H9 (cell line): Measurements from ENCODE around the gene PLXNB2. TPM values are rescaled to one million over a fixed set of nuclear protein-coding genes. Genes with fewer than 3 reads are reported as not detected.

Experiments used
- DNase-seq: peaks from one replicate; pipeline ENCODE4 v3.0.0-alpha.2; 2017
- H2AFZ ChIP-seq: one replicate; pipeline ENCODE4 v1.6.1; 2013; ENCODE audit warnings: mild to moderate bottlenecking, low read length, control low read depth, moderate library complexity
- H2AK5ac ChIP-seq: 2 replicates; pipeline ENCODE4 v1.6.1; 2013; ENCODE audit warnings: low read length, control low read depth, mixed read lengths; ENCODE audit not compliant: insufficient read length
- H2BK120ac ChIP-seq: one replicate; pipeline ENCODE4 v1.6.1; 2013; ENCODE audit warnings: low read depth, mild to moderate bottlenecking, low read length, control low read depth, inconsistent platforms; ENCODE audit not compliant: poor library complexity, severe bottlenecking
- H2BK12ac ChIP-seq: 2 replicates; pipeline ENCODE4 v1.6.1; 2013; ENCODE audit warnings: low read length, control low read depth, mixed read lengths, low read depth; ENCODE audit not compliant: insufficient read length
- H2BK15ac ChIP-seq: 2 replicates; pipeline ENCODE4 v1.6.1; 2013; ENCODE audit warnings: low read depth, low read length, control low read depth
- H2BK20ac ChIP-seq: one replicate; pipeline ENCODE4 v1.6.1; 2013; ENCODE audit warnings: low read depth, mild to moderate bottlenecking, low read length, control low read depth, inconsistent platforms; ENCODE audit not compliant: poor library complexity, severe bottlenecking
- H2BK5ac ChIP-seq: 2 replicates; pipeline ENCODE4 v1.6.1; 2013; ENCODE audit warnings: low read length, control low read depth, mixed read lengths; ENCODE audit not compliant: insufficient read length
- H3K14ac ChIP-seq: 2 replicates; pipeline ENCODE4 v1.6.1; 2013; ENCODE audit warnings: low read length, control low read depth; ENCODE audit not compliant: insufficient read depth
- H3K18ac ChIP-seq: 2 replicates; pipeline ENCODE4 v1.6.1; 2013; ENCODE audit warnings: low read depth, mild to moderate bottlenecking, mixed read lengths, low read length, control low read depth; ENCODE audit not compliant: insufficient read length
- H3K23ac ChIP-seq: 2 replicates; pipeline ENCODE4 v1.6.1; 2013; ENCODE audit warnings: low read length, control low read depth, mixed read lengths, low read depth; ENCODE audit not compliant: insufficient read length
- H3K23me2 ChIP-seq: 2 replicates; pipeline ENCODE4 v1.6.1; 2013; ENCODE audit warnings: low read depth, mild to moderate bottlenecking, mixed read lengths, low read length, control low read depth; ENCODE audit not compliant: insufficient read length, poor library complexity, severe bottlenecking
- H3K27ac ChIP-seq: 2 replicates; pipeline ENCODE4 v1.5.1; 2013; ENCODE audit warnings: low read length, control low read depth, mixed read lengths, low read depth; ENCODE audit not compliant: insufficient read length
- H3K27me3 ChIP-seq: 2 replicates; pipeline ENCODE4 v1.6.1; 2013; ENCODE audit warnings: low read length, control low read depth, inconsistent platforms; ENCODE audit not compliant: insufficient read depth
- H3K4ac ChIP-seq: 2 replicates; pipeline ENCODE4 v1.6.1; 2013; ENCODE audit warnings: low read depth, mild to moderate bottlenecking, control low read depth, inconsistent platforms, low read length, moderate library complexity
- H3K4me1 ChIP-seq: 2 replicates; pipeline ENCODE4 v1.6.1; 2013; ENCODE audit warnings: low read length, control low read depth, inconsistent platforms; ENCODE audit not compliant: insufficient read depth
- H3K4me2 ChIP-seq: 2 replicates; pipeline ENCODE4 v1.6.1; 2013; ENCODE audit warnings: low read length, control low read depth, mixed read lengths; ENCODE audit not compliant: insufficient read length, insufficient read depth
- H3K56ac ChIP-seq: 2 replicates; pipeline ENCODE4 v1.6.1; 2013; ENCODE audit warnings: low read depth, mild to moderate bottlenecking, mixed read lengths, low read length, control low read depth; ENCODE audit not compliant: insufficient read length
- H3K79me1 ChIP-seq: 2 replicates; pipeline ENCODE4 v1.6.1; 2013; ENCODE audit warnings: low read depth, mild to moderate bottlenecking, moderate library complexity, low read length, control low read depth, inconsistent platforms; ENCODE audit not compliant: insufficient read depth, poor library complexity, severe bottlenecking
- H3K79me2 ChIP-seq: 2 replicates; pipeline ENCODE4 v1.6.1; 2013; ENCODE audit warnings: low read length, control low read depth, inconsistent platforms; ENCODE audit not compliant: insufficient read depth
- H3K9ac ChIP-seq: 2 replicates; pipeline ENCODE4 v1.6.1; 2013; ENCODE audit warnings: low read length, control low read depth, mixed read lengths; ENCODE audit not compliant: insufficient read length; ENCODE audit errors: extremely low read depth
- H3K9me3 ChIP-seq: one replicate; pipeline ENCODE4 v1.6.1; 2013; ENCODE audit warnings: low read depth, low read length, inconsistent platforms; ENCODE audit not compliant: control insufficient read depth
- H3T11ph ChIP-seq: one replicate; pipeline ENCODE4 v1.6.1; 2013; ENCODE audit warnings: mild to moderate bottlenecking, low read length, control low read depth, inconsistent platforms
- H4K20me1 ChIP-seq: one replicate; pipeline ENCODE4 v1.6.1; 2013; ENCODE audit not compliant: control insufficient read depth, insufficient read length, insufficient read depth
- H4K5ac ChIP-seq: 2 replicates; pipeline ENCODE4 v1.6.1; 2013; ENCODE audit warnings: low read depth, mild to moderate bottlenecking, mixed read lengths, low read length, control low read depth; ENCODE audit not compliant: insufficient read length
- H4K8ac ChIP-seq: replicated peaks from 2 replicates; pipeline ENCODE4 v1.6.1; 2013; ENCODE audit warnings: low read length, control low read depth, mixed read lengths, low read depth; ENCODE audit not compliant: insufficient read length
- H4K91ac ChIP-seq: 2 replicates; pipeline ENCODE4 v1.6.1; 2013; ENCODE audit warnings: low read depth, mild to moderate bottlenecking, moderate library complexity, mixed read lengths, low read length, control low read depth; ENCODE audit not compliant: insufficient read length
- H3K27ac Mint-ChIP-seq, 3 experiments: 2 replicates in 2 of 3; 3 replicates in 1 of 3; pipeline ENCODE4 v1.8.0; 2020 to 2021; ENCODE audit warnings: mixed read lengths in 3 of 3, mild to moderate bottlenecking in 1 of 3, moderate library complexity in 1 of 3
- H3K27me3 Mint-ChIP-seq: 2 replicates; pipeline ENCODE4 v1.8.0; 2021; ENCODE audit warnings: low read depth, mild to moderate bottlenecking, moderate library complexity, mixed read lengths
- H3K36me3 Mint-ChIP-seq, 3 experiments: 2 replicates in 2 of 3; 3 replicates in 1 of 3; pipeline ENCODE4 v1.8.0; 2020 to 2021; ENCODE audit warnings: low read depth in 3 of 3, mixed read lengths in 3 of 3; ENCODE audit not compliant: insufficient read depth in 1 of 3
- H3K4me1 Mint-ChIP-seq, 2 experiments: 2 replicates each; pipeline ENCODE4 v1.8.0; 2020; ENCODE audit warnings: mixed read lengths in 2 of 2
- H3K4me3 Mint-ChIP-seq, 2 experiments: 2 replicates in 1 of 2; 3 replicates in 1 of 2; pipeline ENCODE4 v1.8.0; 2020 to 2021; ENCODE audit warnings: mild to moderate bottlenecking in 2 of 2, mixed read lengths in 2 of 2, moderate library complexity in 1 of 2
- H3K9me3 Mint-ChIP-seq, 2 experiments: 2 replicates in 1 of 2; 3 replicates in 1 of 2; pipeline ENCODE4 v1.8.0; 2020; ENCODE audit warnings: mild to moderate bottlenecking in 2 of 2, mixed read lengths in 2 of 2, moderate library complexity in 1 of 2
- CTCF ChIP-seq: fragments of 200-600 bp; sonication (generic); conservative IDR thresholded peaks from 3 replicates; pipeline ENCODE4 v1.8.0; 2021; ENCODE audit warnings: antibody characterized with exemption, mild to moderate bottlenecking
- WGBS: extraction: QIAGEN DNeasy Blood & Tissue Kit; methylation state at CpG from one replicate; pipeline ENCODE4 v1.1.7; 2013; ENCODE audit warnings: missing lambda C conversion rate, low lambda C conversion rate, mixed read lengths; ENCODE audit not compliant: insufficient read length; ENCODE audit errors: extremely low coverage; 5-methylcytosine and 5-hydroxymethylcytosine counted together
- total RNA-seq: library from RNA; stranded (reverse); gene quantifications from 2 replicates; pipeline ENCODE4 v1.2.1, GENCODE V29; 2021

The PLXNB2 gene
- total RNA-seq, 1 experiment from 2014 or later, result 87.6 TPM

GRCh38 chr22:50251477-50252081, 55.9 kb downstream of the PLXNB2 start:
- no peak overlapping the region for H2BK120ac ChIP-seq
- peaks cover 0 to 12% (median 3%) of the 10 kb centered on the region in 3 experiments; a peak in 3 of 7 replicates for H3K36me3 Mint-ChIP-seq
- H2AK5ac ChIP-seq, result no peak overlapping the region
- H2BK12ac ChIP-seq, result no peak overlapping the region
- H4K5ac ChIP-seq, result no peak overlapping the region
- no peak overlapping the region for H3K23ac ChIP-seq
- no peak overlapping the region for H3K56ac ChIP-seq
- no peak overlapping the region for H3K9ac ChIP-seq
- no peak overlapping the region for H3K27ac Mint-ChIP-seq
- no peaks in the 10 kb centered on the region for H4K20me1 ChIP-seq
- H3K9me3 Mint-ChIP-seq, result no peaks in the 10 kb centered on the region; a peak in 1 of 5 replicates
- H3K27me3 ChIP-seq, result no peaks in the 10 kb centered on the region
- peak overlapping the region; percentile 73 to 76 for H3K4me3 Mint-ChIP-seq
- TF ChIP-seq CTCF, result no peak; the same call in 2 of the 3 replicates
- no peaks in the 10 kb centered on the region for H3K4me1 ChIP-seq
- H3K23me2 ChIP-seq, result peaks cover 15% of the 10 kb centered on the region
- H3K79me2 ChIP-seq, result no peaks in the 10 kb centered on the region
- no peak overlapping the region for H3K18ac ChIP-seq
- H4K91ac ChIP-seq, result no peak overlapping the region
- H3K4me2 ChIP-seq, result peak overlapping the region; percentile 40
- peak overlapping the region; percentile 72; the same call in 1 of the 2 replicates for H3K14ac ChIP-seq
- H3K79me1 ChIP-seq, result no peaks in the 10 kb centered on the region
- no peak overlapping the region for H2BK15ac ChIP-seq
- no peak overlapping the region for H4K8ac ChIP-seq
- H2BK5ac ChIP-seq, result no peak overlapping the region
- H3K27ac ChIP-seq, result no peak overlapping the region
- no peak for DNase-seq
- H3T11ph ChIP-seq, result no peak overlapping the region
- H3K27me3 Mint-ChIP-seq, result no peaks in the 10 kb centered on the region
- no peaks in the 10 kb centered on the region for H3K9me3 ChIP-seq
- H2BK20ac ChIP-seq, result no peak overlapping the region
- no CpG with 5 or more reads among the region's 36 CpGs for WGBS
- no peak overlapping the region for H3K4ac ChIP-seq
- no peak overlapping the region for H2AFZ ChIP-seq
- H3K4me1 Mint-ChIP-seq, result peaks cover 6 to 17% of the 10 kb centered on the region in 2 experiments
